A673 (cell line): Measurements from ENCODE around the gene ATG10. TPM values are rescaled to one million over a fixed set of nuclear protein-coding genes. Genes with fewer than 3 reads are reported as not detected.

Experiments used
- Bru-seq: library from RNA; stranded (reverse); fragments of 400-500 nt; gene quantifications from one replicate; lab custom pipeline; 2021; lab: Mats Ljungman, UMichigan
- BruChase-seq, 2 experiments: library from RNA; stranded (reverse); fragments of 400-500 nt; gene quantifications; one replicate each; lab custom pipeline; 2021; lab: Mats Ljungman, UMichigan
- BruUV-seq: library from RNA; stranded (reverse); fragments of 400-500 nt; replicated peaks from 2 replicates; lab custom pipeline; 2021; lab: Mats Ljungman, UMichigan
- CTCF ChIA-PET: fragments of 300-600 bp; sonication (Branson Sonifier 250); formaldehyde crosslinking; loops from one replicate; lab custom pipeline; 2022; ENCODE audit warnings: antibody characterized with exemption; lab: Charles Lee
- POLR2A ChIA-PET: fragments of 300-600 bp; sonication (Branson Sonifier 250); formaldehyde crosslinking; loops from one replicate; lab custom pipeline; 2022; ENCODE audit warnings: antibody characterized with exemption; ENCODE audit not compliant: low non-redundant PET; lab: Charles Lee
- DNase-seq: peaks from one replicate; pipeline ENCODE4 v3.0.0-alpha.2; 2015; ENCODE audit warnings: low spot score
- H3K27ac ChIP-seq: fragments of 200-600 bp; sonication (generic); 2 replicates; pipeline ENCODE4 v1.5.1; 2016; ENCODE audit warnings: mixed run types, low read depth, mild to moderate bottlenecking, mixed read lengths, antibody characterized with exemption, low read length; ENCODE audit not compliant: poor library complexity, severe bottlenecking
- H3K27me3 ChIP-seq: fragments of 200-600 bp; sonication (generic); replicated peaks from 2 replicates; pipeline ENCODE4 v1.6.1; 2017; ENCODE audit warnings: mixed run types, low read depth, mild to moderate bottlenecking, mixed read lengths, antibody characterized with exemption, low read length; ENCODE audit not compliant: insufficient read depth, poor library complexity
- H3K36me3 ChIP-seq: fragments of 200-600 bp; sonication (generic); 2 replicates; pipeline ENCODE4 v1.6.1; 2016; ENCODE audit warnings: mixed run types, mild to moderate bottlenecking, mixed read lengths, antibody characterized with exemption, low read length; ENCODE audit not compliant: insufficient read depth, poor library complexity, severe bottlenecking
- H3K4me1 ChIP-seq: fragments of 200-600 bp; sonication (generic); 2 replicates; pipeline ENCODE4 v1.6.1; 2017; ENCODE audit warnings: mixed run types, mild to moderate bottlenecking, mixed read lengths, antibody characterized with exemption, low read length; ENCODE audit not compliant: insufficient read depth, poor library complexity, severe bottlenecking
- H3K4me3 ChIP-seq: fragments of 200-600 bp; sonication (generic); 2 replicates; pipeline ENCODE4 v1.5.1; 2016; ENCODE audit warnings: low read depth, mixed run types, mild to moderate bottlenecking, mixed read lengths, low read length; ENCODE audit not compliant: poor library complexity, severe bottlenecking
- H3K9me3 ChIP-seq: fragments of 200-600 bp; sonication (generic); 2 replicates; pipeline ENCODE4 v1.6.1; 2016; ENCODE audit warnings: mixed run types, low read depth, mild to moderate bottlenecking, mixed read lengths, antibody characterized with exemption, low read length; ENCODE audit not compliant: poor library complexity, severe bottlenecking
- CTCF ChIP-seq: fragments of 300-800, 200-600 bp; sonication (generic); conservative IDR thresholded peaks from 2 replicates; pipeline ENCODE4 v1.5.1; 2017; ENCODE audit warnings: low read depth, mild to moderate bottlenecking, antibody characterized with exemption, low read length, moderate library complexity, mixed read lengths
- EZH2 ChIP-seq: fragments of 200-600 bp; sonication (generic); IDR thresholded peaks from 2 replicates; pipeline ENCODE4 v1.6.1; 2017; ENCODE audit warnings: borderline replicate concordance, low read depth, mild to moderate bottlenecking, mixed read lengths, antibody characterized with exemption, low read length; ENCODE audit not compliant: poor library complexity, severe bottlenecking
- intact Hi-C: fragments of 100-400 bp; cut with micrococcal nuclease; formaldehyde crosslinking; loops from one replicate; pipeline ENCODE4 v1.10.0; 2022; ENCODE audit not compliant: unreplicated experiment
- long read RNA-seq: library from polyadenylated mRNA; stranded (forward); transcript quantifications from one replicate; pipeline ENCODE4 v2.0.0, GENCODE V29; 2022
- total RNA-seq: library from RNA; stranded (reverse); gene quantifications from 2 replicates; pipeline ENCODE4 v1.2.3, GENCODE V29; 2021

ATG10 gene
- total RNA-seq = 17.1 and 18.1 TPM in 2 replicates
- percentile 79 among the genes with signal in this experiment for Bru-seq, nascent RNA
- percentile 71 among the genes with signal in this experiment for BruChase-seq, experiment 1, labeled RNA remaining after a 2-hour chase
- BruChase-seq, experiment 2, labeled RNA remaining after a 6-hour chase = percentile 61 among the genes with signal in this experiment
- long read RNA-seq, transcript ATG10-201 (8 exons, 3,033 nt) = major isoform, 6 of 37 reads
- long read RNA-seq, transcript ATG10-203 (9 exons, 1,795 nt) = minor isoform, 5 of 37 reads
- long read RNA-seq, partial matches to known transcripts = 0 of 37 reads
- long read RNA-seq, other reads (novel, unspliced or antisense) = 26 of 37 reads

GRCh38 chr5:81971712-81972491 lies at the start of gene ATG10:
TSS of gene ATG10 (plus strand) at chr5:81972023. CDS start at chr5:81987571, 15,548 bp downstream.
- peak within 1 kb of the TSS; percentile 99 for H3K27ac ChIP-seq
- ChIA-PET CTCF (no interaction called here), POLR2A (no interaction called here)
- peaks cover 10% of the 10 kb centered on the region for H3K4me1 ChIP-seq
- intact Hi-C loops = loop anchor here (2.0 to 5.0 kb wide), 3 partner anchors 120 to 221 kb away; partner anchors contain the start of gene SSBP2
- peaks cover 2% of the 10 kb centered on the region for H3K36me3 ChIP-seq
- no peaks in the 10 kb centered on the region for H3K27me3 ChIP-seq
- BruUV-seq = no TSS peak
- H3K9me3 ChIP-seq = no peaks in the 10 kb centered on the region
- TF ChIP-seq CTCF (no peak), EZH2 (no peak)
- DNase-seq = peak; percentile 96
- peak within 1 kb of the TSS; percentile 81 for H3K4me3 ChIP-seq

- Histone ChIP-seq H3K4me3 (no peak overlapping the region), H3K36me3 (no peaks in the 10 kb centered on the region), H3K4me1 (no peaks in the 10 kb centered on the region), H3K27me3 (no peaks in the 10 kb centered on the region), H3K27ac (no peak overlapping the region), H3K9me3 (no peaks in the 10 kb centered on the region)
- BruUV-seq = no TSS peak
- TF ChIP-seq CTCF = no peak
- no peak for TF ChIP-seq EZH2
- ChIA-PET POLR2A (no interaction called here), CTCF (no interaction called here)
- DNase-seq = no peak
- intact Hi-C loops = no loop called here
Observed at GRCh38 chr5:81922854-81923279, 49.0 kb upstream of the ATG10 start.

GRCh38 chr5:81924442-81924841 lies 47.4 kb upstream of the ATG10 start:
- ChIA-PET CTCF (no interaction called here), POLR2A (no interaction called here)
- no peaks in the 10 kb centered on the region for H3K9me3 ChIP-seq
- no peaks in the 10 kb centered on the region for H3K36me3 ChIP-seq
- intact Hi-C loops = no loop called here
- no peak for DNase-seq
- TF ChIP-seq EZH2 (no peak), CTCF (no peak)
- H3K4me1 ChIP-seq = no peaks in the 10 kb centered on the region
- no peaks in the 10 kb centered on the region for H3K27me3 ChIP-seq
- no peak overlapping the region for H3K4me3 ChIP-seq
- BruUV-seq = no TSS peak
- H3K27ac ChIP-seq = no peak overlapping the region
